GM11168 (cell line): ENCODE results near the gene SPECC1L.

Experiments
- in situ Hi-C: fragments of 300-500 bp; cut with MboI; formaldehyde crosslinking; loops from one replicate; pipeline ENCODE4 v1.12.0; 2022; ENCODE audit warnings: low sequenced_read_pairs; ENCODE audit not compliant: unreplicated experiment

Gene SPECC1L

DNA sequence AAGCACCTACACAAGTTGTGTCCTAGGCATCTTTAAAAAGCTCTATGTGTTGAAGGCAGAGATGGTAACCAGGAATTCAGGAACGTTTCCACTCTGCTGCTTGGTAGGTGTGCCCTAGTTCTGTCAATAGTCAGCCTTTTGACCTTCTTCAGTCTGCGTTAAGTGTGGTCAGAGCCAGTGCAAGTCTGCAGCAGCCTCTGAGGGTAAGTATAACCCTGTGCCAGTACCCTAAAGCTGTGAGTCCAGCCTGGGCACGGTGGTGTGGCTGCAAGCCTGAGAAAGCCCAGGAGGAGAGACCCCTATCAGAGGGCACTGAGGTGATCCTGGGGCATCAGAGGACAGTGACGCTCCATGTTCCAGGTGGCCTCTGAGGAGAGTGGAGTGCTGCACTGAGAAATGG is 80.0 kb downstream of the SPECC1L start:
- in situ Hi-C loops = no loop called here

DNA sequence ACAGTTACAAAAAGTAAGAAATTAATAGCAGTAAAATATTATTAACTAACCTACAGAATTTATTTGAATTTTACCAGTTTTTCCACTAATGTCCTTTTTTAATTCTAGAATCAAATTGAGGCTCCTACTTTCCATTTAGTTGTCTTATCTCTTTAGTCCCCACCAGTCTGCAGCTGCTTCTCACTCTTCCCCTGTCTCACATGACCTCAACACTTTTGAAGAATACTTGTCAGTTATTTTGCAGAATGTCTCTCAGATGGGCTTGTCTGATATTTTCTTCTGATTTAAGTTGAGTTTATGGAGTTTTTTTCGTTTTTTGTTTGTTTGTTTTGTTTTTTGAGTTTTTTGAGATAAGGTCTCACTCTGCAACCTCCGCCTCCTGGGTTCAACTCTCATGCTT is 82.5 kb downstream of the SPECC1L start:
- in situ Hi-C loops = no loop called here

DNA sequence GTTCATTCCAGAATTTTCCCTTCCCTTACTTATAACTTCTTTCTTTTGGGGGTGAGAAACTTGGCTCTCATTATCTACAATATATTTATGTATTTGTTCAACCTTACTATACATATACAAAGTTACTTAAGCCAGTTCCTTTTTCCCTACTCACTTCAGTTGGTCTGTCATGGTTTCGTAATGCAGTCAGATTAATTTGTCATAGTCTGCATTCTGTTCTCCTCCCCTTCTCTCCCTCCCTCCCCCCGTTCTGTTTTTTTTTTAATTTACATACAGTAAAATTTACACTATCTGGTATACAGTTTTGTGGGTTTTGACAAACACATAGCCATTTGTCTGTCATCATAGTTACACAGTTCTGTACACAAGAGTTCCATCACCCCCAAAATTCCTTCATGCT is 84.9 kb downstream of the SPECC1L start:
- in situ Hi-C loops = no loop called here

DNA sequence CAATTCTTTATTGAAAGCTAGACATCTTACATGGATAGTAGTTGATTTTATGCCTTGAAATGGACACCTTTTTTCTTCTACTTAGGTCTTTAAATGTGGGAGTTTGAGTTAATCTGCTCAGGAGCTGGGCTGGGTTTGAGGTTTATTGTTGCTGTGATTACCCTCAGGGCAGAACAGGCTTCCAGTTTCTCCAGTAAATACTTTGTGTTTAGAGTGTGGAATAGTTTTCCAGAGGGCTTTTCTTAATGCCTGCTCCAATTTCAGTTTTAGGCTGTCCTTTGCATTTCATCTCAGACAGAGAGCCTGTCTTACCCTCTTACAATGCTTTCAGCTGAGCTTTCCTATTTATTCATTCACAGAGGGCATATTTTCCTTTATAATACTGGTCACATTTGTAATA is 86.9 kb downstream of the SPECC1L start:
- in situ Hi-C loops = no loop called here

DNA sequence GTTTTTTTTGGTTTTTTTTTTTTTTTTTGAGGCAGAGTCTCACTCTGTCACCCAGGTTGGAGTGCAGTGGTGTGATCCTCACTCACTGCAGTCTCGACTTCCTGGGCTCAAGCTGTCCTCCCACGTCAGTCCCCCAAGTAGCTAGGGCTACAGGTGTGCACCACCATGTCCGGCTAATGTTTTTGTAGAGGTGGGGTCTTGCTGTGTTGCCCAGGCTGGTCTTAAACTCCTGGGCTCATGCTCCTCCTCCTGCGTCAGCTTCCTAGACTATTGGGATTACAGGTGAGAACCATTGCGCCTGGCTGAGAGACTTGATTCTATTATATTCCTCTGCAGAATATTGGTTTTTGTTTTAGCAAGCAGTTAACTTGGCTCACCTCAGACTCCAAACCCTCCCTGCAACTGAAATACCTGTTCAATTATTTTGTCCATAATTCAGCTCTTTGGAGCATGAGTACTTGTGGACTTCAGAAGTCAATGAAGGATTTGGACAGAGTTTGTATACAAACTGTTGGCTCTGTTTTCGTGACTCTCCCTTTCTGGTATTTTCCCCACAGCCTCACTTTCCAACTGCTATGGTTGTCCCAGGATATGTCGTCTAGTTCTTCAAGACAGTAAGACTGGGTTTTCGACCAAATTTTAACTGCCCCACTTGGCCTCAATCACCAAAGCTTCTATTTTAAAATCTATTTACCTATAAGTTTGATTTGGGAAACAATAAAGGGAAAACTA is 87.6 kb downstream of the SPECC1L start:
- in situ Hi-C loops = no loop called here

DNA sequence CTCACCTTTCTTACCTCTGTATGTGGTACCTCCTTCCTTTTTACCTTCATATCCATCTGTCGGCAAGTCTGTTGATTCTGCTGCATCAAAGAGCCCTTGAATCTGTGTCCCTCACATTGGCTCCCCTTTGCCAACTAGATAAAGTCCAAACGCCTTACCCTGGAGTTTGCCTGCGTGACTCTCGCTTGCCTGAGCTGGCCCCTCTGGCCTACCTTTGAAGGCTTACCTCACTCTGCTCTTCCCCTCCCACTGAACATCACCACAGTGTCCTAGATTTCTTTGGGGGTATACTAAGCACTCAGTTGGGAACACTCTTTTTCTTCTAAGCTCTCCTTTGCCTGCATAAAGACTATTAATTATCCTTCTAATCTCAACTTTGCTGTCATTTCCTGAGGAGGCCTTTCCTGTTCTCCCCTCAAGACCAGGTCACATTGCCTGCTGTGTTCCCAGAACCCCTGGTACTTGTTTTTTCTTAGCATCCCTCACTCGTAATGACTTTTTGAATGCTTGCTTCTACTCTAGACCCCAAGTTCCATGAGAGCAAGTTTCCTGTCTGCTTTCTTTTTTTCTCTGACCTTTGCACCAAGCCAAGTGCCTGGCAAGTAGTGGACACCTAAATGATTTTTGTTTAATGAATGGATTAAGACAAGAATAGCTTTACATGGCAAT is 89.0 kb downstream of the SPECC1L start:
- in situ Hi-C loops = no loop called here

DNA sequence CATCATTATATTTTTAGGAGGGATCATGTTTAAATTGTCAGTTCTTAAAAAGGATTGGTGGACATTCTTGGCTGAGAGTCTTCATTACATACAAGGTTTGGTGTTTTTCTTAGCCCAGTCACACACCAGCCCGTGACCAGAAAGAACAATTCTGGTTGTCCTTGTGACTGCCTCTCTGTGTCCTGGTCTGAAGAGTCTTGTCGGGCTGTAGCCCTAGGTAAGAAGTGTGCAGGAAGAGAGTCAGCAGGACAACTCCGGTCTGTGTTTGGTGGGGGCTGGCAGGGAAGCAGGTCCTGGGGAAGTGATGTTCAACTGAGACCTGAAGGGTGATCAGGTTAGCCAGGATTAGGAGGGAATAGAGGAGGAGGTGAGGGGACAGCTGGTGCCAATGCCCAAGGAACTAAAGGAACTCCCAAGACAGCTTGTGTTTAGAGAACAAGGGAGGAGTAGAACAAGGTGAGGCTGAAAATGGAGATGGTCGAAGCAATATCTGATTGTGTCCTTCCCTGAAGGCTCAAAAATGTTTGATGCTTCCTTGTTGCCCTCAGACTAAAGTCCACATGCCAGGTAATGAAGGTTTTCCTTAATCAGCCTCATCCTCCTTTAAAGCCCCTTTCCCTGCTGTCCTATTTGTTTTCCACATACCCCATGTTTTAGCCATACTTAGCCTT is 91.5 kb downstream of the SPECC1L start:
- in situ Hi-C loops = no loop called here

DNA sequence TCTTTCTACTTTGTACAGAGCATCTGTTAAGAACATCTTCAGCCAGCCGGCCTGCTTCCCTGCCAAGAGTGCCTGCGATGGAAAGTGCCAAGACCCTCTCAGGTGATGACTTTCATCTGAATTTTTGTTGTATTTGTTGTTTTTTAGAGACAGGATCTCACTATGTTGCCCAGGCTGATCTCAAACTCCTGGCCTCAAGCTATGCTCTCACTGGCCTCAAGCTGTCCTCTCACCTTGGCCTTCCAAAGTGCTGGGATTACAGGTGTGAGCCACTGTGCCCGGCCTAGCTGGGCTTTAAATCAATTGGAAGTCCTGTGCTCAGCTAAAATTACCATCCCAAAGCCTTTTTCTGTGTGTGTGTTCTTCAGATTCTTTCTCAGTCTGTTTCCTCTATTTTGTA is 92.6 kb downstream of the SPECC1L start:
- in situ Hi-C loops = no loop called here

DNA sequence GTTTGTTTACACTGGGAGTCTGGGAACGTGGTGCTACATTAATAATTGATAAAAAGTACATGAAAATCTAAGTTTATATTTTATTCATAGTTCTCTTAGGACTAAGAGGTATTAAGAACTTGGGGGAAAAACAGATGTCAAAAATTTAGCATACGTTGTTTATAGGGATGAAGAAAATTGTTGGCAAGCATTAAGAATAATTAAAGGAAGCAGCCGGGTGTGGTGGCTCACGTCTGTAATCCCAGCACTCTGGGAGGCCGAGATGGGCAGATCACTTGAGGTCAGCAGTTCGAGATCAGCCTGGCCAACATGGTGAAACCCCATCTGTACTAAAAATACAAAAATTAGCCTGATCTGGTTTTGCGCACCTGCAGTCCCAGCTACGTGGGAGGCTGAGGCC is 96.1 kb downstream of the SPECC1L start:
- in situ Hi-C loops = no loop called here

DNA sequence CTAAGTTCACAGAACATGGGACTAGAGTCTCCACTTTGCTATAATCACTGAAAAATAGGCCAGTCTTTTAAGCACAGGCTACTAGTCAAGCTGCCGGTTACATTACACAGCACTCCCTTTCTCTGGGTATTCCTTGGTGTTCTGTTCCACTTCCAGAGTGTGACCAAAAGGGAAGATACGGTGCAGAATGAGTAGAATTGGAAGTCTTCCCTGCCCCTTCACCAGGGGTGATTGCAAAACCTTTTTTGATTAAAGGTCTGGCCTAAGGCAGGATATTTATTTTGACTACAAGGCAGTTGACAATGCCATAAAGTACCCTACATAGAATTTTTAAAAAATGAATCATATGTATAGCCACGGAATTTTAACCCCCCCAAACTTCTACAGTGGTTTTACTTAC is 97.2 kb downstream of the SPECC1L start:
- in situ Hi-C loops = no loop called here

DNA sequence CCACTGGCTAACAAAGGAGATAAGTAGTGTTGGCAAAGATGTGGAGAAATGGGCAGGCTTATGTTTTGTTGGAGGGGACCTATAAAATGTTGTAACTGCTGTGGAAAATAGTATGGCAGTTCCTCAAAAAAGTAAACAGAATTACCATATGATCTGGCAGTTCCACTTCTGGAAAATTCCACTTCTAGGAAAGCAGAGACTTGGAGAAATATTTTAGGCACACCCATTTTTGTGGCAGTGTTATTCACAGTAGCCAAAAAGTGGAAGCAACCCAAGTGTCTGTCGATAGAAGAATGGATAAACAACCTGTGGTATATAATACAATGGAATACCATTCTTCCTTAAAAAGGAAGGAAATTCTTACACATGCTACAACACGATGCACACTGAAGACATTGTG is 99.8 kb downstream of the SPECC1L start:
- in situ Hi-C loops = no loop called here

DNA sequence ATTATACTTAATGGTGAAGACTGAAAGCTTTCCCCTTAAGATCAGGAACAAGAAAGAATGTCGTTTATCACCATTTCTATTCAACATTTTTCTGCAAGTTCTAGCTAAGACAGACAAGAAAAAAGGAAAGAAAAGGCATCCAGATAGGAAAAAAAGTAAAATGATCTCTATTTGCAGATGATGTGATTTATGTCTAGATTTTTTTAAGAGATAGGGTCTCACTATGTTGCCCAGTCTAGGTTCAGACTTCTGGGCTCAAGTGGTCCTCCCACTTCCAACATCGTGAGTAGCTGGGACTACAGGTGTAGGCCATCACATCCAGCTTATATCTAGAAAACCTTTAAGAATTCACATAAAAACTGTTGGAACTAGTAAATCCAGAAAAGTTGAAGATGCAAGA is 105.4 kb downstream of the SPECC1L start:
- in situ Hi-C loops = no loop called here

DNA sequence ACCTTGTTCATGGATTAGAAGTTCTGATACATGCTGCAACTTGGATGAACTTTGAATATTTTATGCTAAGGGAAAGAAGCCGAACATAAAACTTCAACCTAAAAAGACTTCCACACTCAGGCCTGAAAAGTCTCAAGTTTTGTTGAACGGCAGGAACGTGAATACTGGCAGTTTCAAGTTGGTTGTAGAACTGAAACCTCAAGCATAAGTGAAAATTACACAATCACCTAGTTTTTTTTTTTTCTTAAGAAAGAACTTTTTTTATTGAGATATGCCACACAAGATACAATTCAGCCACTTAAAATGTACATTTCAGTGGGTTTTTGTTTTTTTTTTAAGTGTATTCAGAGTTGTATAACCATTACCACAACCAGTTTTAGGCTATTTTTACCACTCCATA is 106.0 kb downstream of the SPECC1L start:
- in situ Hi-C loops = no loop called here

DNA sequence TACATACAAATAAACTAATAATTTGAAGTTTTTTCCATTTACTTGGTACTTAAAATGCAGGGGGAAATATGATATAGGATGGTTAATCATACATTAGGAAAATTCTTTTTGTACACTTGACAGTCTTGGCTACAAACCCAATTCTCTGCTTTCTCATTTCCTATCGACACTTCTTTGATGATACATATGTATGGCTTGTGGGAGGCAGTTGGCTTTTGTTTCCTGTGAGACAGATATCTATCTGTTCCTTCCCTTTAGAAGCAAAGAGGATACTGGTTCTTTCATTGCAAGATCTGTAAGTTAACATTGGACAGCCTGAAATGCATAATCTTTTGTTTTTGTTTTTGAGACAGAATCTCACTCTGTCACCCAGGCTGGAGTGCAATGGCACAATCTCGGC is 108.9 kb downstream of the SPECC1L start:
- in situ Hi-C loops = no loop called here

DNA sequence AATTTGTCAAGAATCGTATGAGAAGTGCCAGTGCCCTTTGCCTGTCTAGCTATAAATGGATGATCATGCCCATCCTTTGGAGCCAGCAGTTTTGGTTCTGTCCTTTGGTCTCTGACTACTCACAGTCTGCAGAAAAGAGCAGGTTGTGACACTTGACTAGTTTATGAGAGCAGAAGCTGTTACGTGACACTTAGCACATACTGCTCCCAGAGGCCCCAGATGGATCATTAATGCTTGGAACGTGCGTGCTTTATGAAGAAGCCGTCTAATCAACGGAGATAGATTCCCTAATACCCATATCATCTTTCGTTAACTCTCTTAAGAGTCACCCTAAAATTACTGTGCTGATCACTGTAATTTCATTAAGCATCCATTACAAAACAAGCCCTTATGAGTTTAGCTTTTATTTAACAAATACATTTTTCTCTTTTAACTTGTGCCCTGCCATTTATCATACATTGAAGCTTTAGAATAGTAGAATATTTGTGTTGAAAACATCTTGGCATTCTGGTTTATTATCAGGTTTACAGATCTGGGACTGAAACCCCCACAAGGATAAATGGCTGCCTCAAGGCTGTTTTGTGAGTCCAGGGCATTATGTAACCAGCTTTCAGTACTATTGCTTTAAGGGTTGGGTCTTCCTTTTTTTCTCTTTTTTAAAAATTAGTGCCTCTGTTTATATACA is 109.7 kb downstream of the SPECC1L start:
- in situ Hi-C loops = no loop called here

DNA sequence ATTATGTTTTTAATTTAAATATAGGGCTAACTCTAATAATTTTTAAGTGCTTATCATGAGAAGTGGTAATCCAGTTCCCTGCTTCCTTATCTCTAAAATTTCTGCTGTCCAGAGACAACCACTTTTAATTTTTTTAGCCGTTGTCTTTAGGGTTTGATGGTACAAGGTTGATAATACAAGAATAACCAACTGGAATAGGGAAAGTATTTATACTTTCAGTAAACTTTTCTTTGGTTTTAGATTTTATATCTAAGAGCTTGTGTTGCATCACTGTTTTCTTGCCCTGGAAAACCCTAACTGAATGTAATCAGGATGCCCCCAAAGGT is 110.2 kb downstream of the SPECC1L start:
- in situ Hi-C loops = no loop called here

DNA sequence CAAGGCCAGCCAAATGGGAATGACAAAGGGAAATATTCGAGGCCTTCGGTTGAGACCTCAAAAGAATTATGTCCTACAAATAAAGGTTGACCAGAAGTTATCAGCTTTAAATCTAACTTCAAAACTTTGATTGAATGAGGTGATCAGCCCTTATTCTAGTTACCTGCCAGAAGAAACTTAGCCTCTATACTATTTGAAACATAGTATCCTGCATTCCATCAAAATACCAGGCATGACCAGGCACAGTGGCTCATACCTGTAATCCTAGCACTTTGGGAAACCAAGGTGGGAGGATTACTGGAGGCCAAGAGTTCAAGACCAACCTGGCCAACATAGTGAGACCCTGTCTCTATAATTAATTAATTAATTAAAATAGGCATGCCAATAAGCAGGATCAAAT is 112.4 kb downstream of the SPECC1L start:
- in situ Hi-C loops = no loop called here

DNA sequence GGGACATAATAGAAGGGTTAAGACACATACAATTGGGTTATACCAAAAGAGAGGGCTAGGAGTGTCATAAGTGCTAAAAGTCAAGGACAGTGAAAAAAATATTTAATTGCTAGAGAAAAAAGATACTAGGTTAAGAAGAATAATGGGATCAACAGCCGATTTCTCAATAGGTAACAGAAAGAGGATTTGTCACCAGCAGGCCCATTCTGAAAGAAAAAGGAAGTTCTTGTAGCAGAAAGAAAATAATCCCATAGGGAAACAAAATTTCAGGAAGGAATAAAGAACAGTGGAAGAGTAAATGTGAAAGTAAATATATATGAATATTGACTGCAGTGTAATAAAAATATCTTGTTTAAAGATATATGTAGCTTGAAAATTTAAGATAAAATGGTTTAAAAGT is 113.5 kb downstream of the SPECC1L start:
- in situ Hi-C loops = no loop called here

DNA sequence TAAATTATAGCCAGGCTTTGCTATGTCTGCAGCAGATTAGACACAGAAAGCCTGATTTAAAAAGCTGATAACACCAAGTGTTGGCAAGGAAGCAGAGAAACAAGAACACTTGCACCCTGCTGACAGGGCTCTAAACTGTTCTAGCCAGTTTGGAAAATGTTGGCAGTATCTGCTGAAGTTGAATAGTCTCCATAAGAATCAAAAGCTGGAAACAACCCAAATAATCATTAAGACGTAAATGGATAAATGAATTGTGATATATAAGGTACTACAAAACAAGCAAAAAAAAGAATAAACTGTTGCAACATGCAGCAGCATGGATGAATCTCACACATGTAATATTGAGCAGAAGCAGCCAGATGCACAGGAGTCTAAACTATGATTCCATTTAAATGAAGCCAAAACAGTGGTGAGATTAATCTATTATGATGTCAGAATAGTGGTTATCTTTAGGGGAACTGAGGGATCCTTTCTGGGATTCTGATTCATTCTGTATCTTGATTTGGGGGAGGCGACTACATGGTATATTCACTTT is 116.4 kb downstream of the SPECC1L start:
- in situ Hi-C loops = no loop called here

DNA sequence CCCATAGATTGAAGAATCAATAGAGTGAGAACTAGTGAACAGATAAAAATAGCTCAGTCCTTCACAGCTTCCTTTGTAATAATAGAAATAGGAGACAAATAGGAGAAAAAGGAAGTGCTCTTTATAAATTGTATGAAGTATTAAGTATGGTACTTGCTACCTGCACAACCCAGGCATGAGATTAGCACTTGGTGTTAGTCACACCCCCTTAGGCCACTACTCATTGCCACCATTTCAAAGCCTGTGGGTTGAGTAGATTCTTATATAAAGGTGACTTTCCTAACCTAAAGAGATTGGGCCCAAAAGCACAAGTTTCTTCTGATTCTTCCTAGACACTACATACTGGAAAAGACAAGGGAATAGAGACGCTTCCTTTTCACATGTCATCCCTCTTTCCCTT is 119.0 kb downstream of the SPECC1L start:
- in situ Hi-C loops = no loop called here

DNA sequence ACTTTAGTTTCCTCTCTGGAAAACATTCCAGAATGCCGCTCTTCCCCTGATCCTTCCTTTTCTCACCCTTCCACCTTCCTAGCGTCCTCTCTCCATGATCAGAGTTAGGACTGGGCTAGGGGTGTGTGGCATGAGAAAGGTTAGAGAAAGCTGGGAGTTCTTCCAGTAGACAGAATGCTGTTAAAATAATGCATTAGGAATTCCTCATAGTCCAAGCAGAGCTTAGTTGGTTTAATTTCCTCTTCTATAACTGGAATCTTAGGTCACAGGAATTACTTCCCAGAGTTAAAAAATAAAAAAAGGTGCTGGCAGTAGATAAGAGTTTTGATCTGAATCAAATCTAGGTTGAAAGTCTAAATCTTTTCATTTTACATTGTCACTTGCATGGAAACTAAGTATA is 119.5 kb downstream of the SPECC1L start:
- in situ Hi-C loops = no loop called here
